SK-N-SH treated with all-trans-retinoic acid at 6 μM for 48 hours (cell line): ENCODE results near the gene GRK6.

Experiments used
- ATAC-seq: fragments of 200-7000 bp; cut with Tn5 transposase; 3 replicates; pipeline ENCODE4 v1.9.1; 2020; ENCODE audit warnings: mild to moderate bottlenecking, moderate library complexity
- ARNTL ChIP-seq: fragments of 450-650 bp; formaldehyde crosslinking; IDR thresholded peaks from 2 replicates; pipeline ENCODE4 v1.5.0; 2020; ENCODE audit warnings: low read depth, mild to moderate bottlenecking, moderate library complexity, borderline replicate concordance
- CREB5 ChIP-seq: fragments of 250-450 bp; sonication (Bioruptor Pico); IDR thresholded peaks from 2 replicates; pipeline ENCODE4 v1.5.1; 2020; ENCODE audit warnings: low read depth, mild to moderate bottlenecking, moderate library complexity
- CSDC2 ChIP-seq: fragments of 250-450 bp; sonication (Bioruptor Pico); IDR thresholded peaks from 2 replicates; pipeline ENCODE4 v1.5.0; 2020; ENCODE audit warnings: mild to moderate bottlenecking, moderate library complexity
- ESRRG ChIP-seq: fragments of 250-450 bp; sonication (Bioruptor Pico); IDR thresholded peaks from 2 replicates; pipeline ENCODE4 v1.6.1; 2021; ENCODE audit warnings: mild to moderate bottlenecking
- GLIS3 ChIP-seq: fragments of 250-450 bp; sonication (Bioruptor Pico); IDR thresholded peaks from 2 replicates; pipeline ENCODE4 v1.5.0; 2020; ENCODE audit warnings: mild to moderate bottlenecking, moderate library complexity
- OSR1 ChIP-seq: fragments of 250-450 bp; sonication (Bioruptor Pico); IDR thresholded peaks from 2 replicates; pipeline ENCODE4 v1.8.0; 2022; ENCODE audit warnings: moderate library complexity, mild to moderate bottlenecking, inconsistent platforms
- PATZ1 ChIP-seq: fragments of 250-450 bp; sonication (Bioruptor Pico); IDR thresholded peaks from 2 replicates; pipeline ENCODE4 v1.8.0; 2020; ENCODE audit warnings: mild to moderate bottlenecking, moderate library complexity, borderline replicate concordance
- POU6F1 ChIP-seq: fragments of 250-450 bp; sonication (Bioruptor Pico); IDR thresholded peaks from 2 replicates; pipeline ENCODE4 v1.8.0; 2021; ENCODE audit warnings: low read depth, mild to moderate bottlenecking, moderate library complexity, borderline replicate concordance
- PPARA ChIP-seq: fragments of 250-450 bp; sonication (Bioruptor Pico); IDR thresholded peaks from 2 replicates; pipeline ENCODE4 v1.5.0; 2020; ENCODE audit warnings: mild to moderate bottlenecking, borderline replicate concordance
- RARB ChIP-seq: fragments of 250-450 bp; sonication (Bioruptor Pico); IDR thresholded peaks from 2 replicates; pipeline ENCODE4 v1.8.0; 2021; ENCODE audit warnings: mild to moderate bottlenecking, moderate library complexity
- SNAI2 ChIP-seq: fragments of 250-450 bp; sonication (Bioruptor Pico); IDR thresholded peaks from 2 replicates; pipeline ENCODE4 v1.5.0; 2020; ENCODE audit warnings: mild to moderate bottlenecking, moderate library complexity
- TCF4 ChIP-seq: fragments of 250-450 bp; sonication (Bioruptor Pico); IDR thresholded peaks from 2 replicates; pipeline ENCODE4 v1.8.0; 2021; ENCODE audit warnings: mild to moderate bottlenecking, moderate library complexity, borderline replicate concordance
- TOX ChIP-seq: fragments of 250-450 bp; sonication (Bioruptor Pico); IDR thresholded peaks from 2 replicates; pipeline ENCODE4 v1.8.0; 2021; ENCODE audit warnings: mild to moderate bottlenecking, moderate library complexity, borderline replicate concordance
- TSHZ2 ChIP-seq: fragments of 250-450 bp; sonication (Bioruptor Pico); IDR thresholded peaks from 2 replicates; pipeline ENCODE4 v1.5.0; 2020; ENCODE audit warnings: mild to moderate bottlenecking, moderate library complexity
- ZC3H10 ChIP-seq: fragments of 250-450 bp; sonication (Bioruptor Pico); IDR thresholded peaks from 2 replicates; pipeline ENCODE4 v1.5.1; 2021; ENCODE audit warnings: mild to moderate bottlenecking, moderate library complexity
- ZFP3 ChIP-seq: fragments of 250-450 bp; sonication (Bioruptor Pico); IDR thresholded peaks from 2 replicates; pipeline ENCODE4 v1.5.0; 2020; ENCODE audit warnings: mild to moderate bottlenecking, moderate library complexity
- ZFP30 ChIP-seq: fragments of 450-650 bp; formaldehyde crosslinking; IDR thresholded peaks from 2 replicates; pipeline ENCODE4 v1.5.0; 2022; ENCODE audit warnings: mild to moderate bottlenecking, moderate library complexity
- ZNF565 ChIP-seq: fragments of 450-650 bp; formaldehyde crosslinking; conservative IDR thresholded peaks from 2 replicates; pipeline ENCODE4 v1.5.0; 2020; ENCODE audit warnings: low read depth, mild to moderate bottlenecking, moderate library complexity
- ZNF8 ChIP-seq: fragments of 450-650 bp; formaldehyde crosslinking; IDR thresholded peaks from 2 replicates; pipeline ENCODE4 v1.5.0; 2020; ENCODE audit warnings: mild to moderate bottlenecking, moderate library complexity
- TF ChIP-seq, protein P1 (sequence below): fragments of 250-450 bp; sonication (Bioruptor Pico); IDR thresholded peaks from 2 replicates; pipeline ENCODE4 v1.5.1; 2021; ENCODE audit warnings: mild to moderate bottlenecking, moderate library complexity

The GRK6 gene

DNA sequence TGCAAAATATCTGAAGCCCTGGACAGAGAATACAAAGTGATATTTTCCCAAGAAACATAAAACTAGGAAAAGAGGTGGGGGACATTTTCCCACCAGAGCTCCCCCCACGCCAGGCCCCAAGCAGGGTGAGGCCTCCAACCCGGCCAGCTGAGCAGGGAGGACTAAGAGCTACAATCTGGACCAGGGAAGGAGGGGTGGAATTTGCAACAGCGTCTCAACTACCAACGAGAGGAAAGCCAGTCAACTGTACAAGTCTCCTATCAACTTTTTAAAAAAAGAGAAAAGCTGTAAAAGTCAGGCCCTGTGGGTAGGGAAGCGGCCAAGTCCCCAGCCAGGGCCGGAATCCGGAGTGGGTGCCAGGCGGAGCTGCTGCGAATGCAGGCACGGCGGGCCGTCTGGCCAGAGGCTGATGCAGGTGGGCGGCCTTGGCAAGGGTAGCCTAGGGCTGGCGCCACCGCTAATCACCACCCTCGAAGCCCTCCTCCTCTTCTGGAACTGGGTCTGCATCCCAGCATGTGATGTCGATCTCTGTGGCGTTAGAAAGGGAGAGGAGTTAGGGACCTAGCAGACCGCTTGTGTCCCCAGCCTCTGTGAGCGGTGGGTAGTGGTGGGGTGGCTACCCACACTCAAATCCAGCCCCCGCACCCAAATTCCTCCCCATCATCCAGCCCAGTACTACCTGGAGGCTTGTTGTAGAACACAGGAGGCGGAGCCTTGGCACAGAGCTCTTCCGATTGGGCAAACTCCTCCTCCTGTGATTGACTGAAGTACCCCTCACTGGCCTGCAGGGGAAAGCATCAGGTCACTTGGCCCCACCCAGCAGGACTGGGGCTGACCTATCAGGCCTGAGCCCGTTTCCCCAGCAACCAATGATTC lies 30.7 kb downstream of the GRK6 start:
- TF ChIP-seq ESRRG (CRISPR knock-in tag) (no peak), POU6F1 (no peak), PATZ1 (CRISPR knock-in tag) (no peak), ZC3H10 (CRISPR knock-in tag) (no peak), ZNF8 (no peak), CSDC2 (CRISPR knock-in tag) (no peak), PPARA (CRISPR knock-in tag) (no peak), TOX (CRISPR knock-in tag) (no peak), ARNTL (CRISPR knock-in tag) (no peak), GLIS3 (CRISPR knock-in tag) (no peak), OSR1 (CRISPR knock-in tag) (no peak), CREB5 (CRISPR knock-in tag) (no peak), ZNF565 (CRISPR knock-in tag) (no peak), ZFP3 (CRISPR knock-in tag) (no peak), ZFP30 (CRISPR knock-in tag) (no peak), TCF4 (CRISPR knock-in tag) (no peak), TSHZ2 (CRISPR knock-in tag) (no peak), RARB (CRISPR knock-in tag) (no peak), SNAI2 (CRISPR knock-in tag) (no peak)
- TF ChIP-seq, protein P1, sequence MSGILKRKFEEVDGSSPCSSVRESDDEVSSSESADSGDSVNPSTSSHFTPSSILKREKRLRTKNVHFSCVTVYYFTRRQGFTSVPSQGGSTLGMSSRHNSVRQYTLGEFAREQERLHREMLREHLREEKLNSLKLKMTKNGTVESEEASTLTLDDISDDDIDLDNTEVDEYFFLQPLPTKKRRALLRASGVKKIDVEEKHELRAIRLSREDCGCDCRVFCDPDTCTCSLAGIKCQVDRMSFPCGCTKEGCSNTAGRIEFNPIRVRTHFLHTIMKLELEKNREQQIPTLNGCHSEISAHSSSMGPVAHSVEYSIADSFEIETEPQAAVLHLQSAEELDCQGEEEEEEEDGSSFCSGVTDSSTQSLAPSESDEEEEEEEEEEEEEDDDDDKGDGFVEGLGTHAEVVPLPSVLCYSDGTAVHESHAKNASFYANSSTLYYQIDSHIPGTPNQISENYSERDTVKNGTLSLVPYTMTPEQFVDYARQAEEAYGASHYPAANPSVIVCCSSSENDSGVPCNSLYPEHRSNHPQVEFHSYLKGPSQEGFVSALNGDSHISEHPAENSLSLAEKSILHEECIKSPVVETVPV (CRISPR knock-in tag), result no peak
- TF ChIP-seq, all 23 proteins: peak for 0
- peak; percentile 75 for ATAC-seq

DNA sequence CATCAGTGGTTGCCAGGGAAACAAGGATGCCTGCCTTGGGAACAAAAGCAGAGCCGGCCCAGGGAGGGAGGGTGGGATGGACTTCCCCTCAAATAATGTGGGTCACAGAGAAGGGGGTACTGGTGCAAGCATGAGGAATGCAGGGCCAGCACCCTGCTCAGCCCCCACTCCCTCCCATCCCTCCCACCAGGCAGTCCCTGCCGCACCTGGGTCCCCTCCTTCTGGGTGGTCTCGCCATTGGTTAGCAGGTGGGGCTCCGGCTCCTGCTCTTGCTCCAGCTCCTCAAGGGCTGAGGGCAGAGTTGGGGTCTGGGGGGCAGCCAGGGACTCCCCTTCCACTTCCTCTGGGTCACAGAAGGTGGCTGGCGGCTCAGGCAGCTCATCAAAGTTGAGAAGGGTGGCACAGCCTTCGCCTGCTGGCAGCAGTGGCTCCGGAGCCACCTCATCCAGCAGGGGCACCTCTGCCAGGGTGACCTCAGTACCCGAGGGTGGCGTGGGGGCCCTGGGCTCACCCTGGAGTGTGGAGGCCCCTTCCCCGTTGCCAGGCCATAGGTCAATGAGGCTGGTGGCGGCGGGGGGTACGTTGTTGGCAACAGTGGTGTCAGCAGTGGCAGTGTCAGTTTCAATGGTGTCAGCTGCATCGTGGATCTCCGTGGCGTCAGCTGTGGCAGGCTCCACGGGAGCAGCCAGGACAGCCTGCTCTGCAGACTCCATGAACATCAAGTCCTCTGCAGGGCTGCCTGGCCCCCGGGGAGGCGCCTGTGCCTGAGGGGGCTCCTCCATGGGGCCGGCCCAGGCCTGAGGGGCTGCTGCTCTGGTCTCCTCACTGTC lies 31.6 kb downstream of the GRK6 start:
- ATAC-seq, result no peak
- TF ChIP-seq CSDC2 (CRISPR knock-in tag) (no peak), SNAI2 (CRISPR knock-in tag) (no peak), PATZ1 (CRISPR knock-in tag) (no peak), CREB5 (CRISPR knock-in tag) (no peak), ARNTL (CRISPR knock-in tag) (no peak), GLIS3 (CRISPR knock-in tag) (no peak), POU6F1 (no peak), TOX (CRISPR knock-in tag) (no peak)
- TF ChIP-seq, protein P1 (CRISPR knock-in tag), result no peak
